HUES64 (cell line): Measurements from ENCODE around the gene SNRNP40.
A peak's percentile ranks its signal among the peaks of the same experiment; 100 is the strongest.

Experiments
- H3K27ac ChIP-seq: 2 replicates; pipeline ENCODE4 v1.7.0; 2013; ENCODE audit warnings: low read depth, low read length, inconsistent platforms
- H3K27me3 ChIP-seq: 2 replicates; pipeline ENCODE4 v1.6.1; 2013; ENCODE audit warnings: mild to moderate bottlenecking, low read length; ENCODE audit not compliant: insufficient read depth
- H3K36me3 ChIP-seq: 2 replicates; pipeline ENCODE4 v1.6.1; 2013; ENCODE audit warnings: mild to moderate bottlenecking, low read length; ENCODE audit not compliant: insufficient read depth
- H3K4me1 ChIP-seq: 2 replicates; pipeline ENCODE4 v1.6.1; 2013; ENCODE audit warnings: mild to moderate bottlenecking, low read length, moderate library complexity; ENCODE audit not compliant: insufficient read depth
- H3K4me3 ChIP-seq: 2 replicates; pipeline ENCODE4 v1.5.1; 2013; ENCODE audit warnings: mild to moderate bottlenecking, low read length, moderate library complexity
- H3K9ac ChIP-seq: 2 replicates; pipeline ENCODE4 v1.6.1; 2013; ENCODE audit warnings: mild to moderate bottlenecking, low read depth, low read length
- H3K9me3 ChIP-seq: 2 replicates; pipeline ENCODE4 v1.6.1; 2013; ENCODE audit warnings: low read depth, low read length; ENCODE audit not compliant: insufficient read depth
- WGBS: fragments of 150-250, 120-280 bp; methylation state at CpG from one replicate; pipeline ENCODE4 v1.1.7; 2013; ENCODE audit warnings: missing lambda C conversion rate; 5-methylcytosine and 5-hydroxymethylcytosine counted together

The SNRNP40 gene

GRCh38 chr1:31228986-31229385 is 67.6 kb downstream of the SNRNP40 start:
- no peak overlapping the region for H3K9ac ChIP-seq
- H3K4me3 ChIP-seq, result no peak overlapping the region
- no peak overlapping the region for H3K27ac ChIP-seq
- no peaks in the 10 kb centered on the region for H3K9me3 ChIP-seq
- H3K36me3 ChIP-seq, result no peaks in the 10 kb centered on the region
- no peaks in the 10 kb centered on the region for H3K4me1 ChIP-seq
- no peaks in the 10 kb centered on the region for H3K27me3 ChIP-seq

GRCh38 chr1:31227891-31228568 is 68.6 kb downstream of the SNRNP40 start:
- no peaks in the 10 kb centered on the region for H3K9me3 ChIP-seq
- H3K36me3 ChIP-seq, result no peaks in the 10 kb centered on the region
- WGBS, result 86% methylated on average over 5 of the region's 5 CpGs
- H3K27me3 ChIP-seq, result no peaks in the 10 kb centered on the region
- no peak overlapping the region for H3K27ac ChIP-seq
- H3K4me3 ChIP-seq, result no peak overlapping the region
- H3K4me1 ChIP-seq, result no peaks in the 10 kb centered on the region
- H3K9ac ChIP-seq, result no peak overlapping the region

- Histone ChIP-seq H3K9ac (no peak overlapping the region), H3K27me3 (no peaks in the 10 kb centered on the region), H3K27ac (no peak overlapping the region), H3K9me3 (no peaks in the 10 kb centered on the region), H3K4me3 (no peak overlapping the region), H3K36me3 (no peaks in the 10 kb centered on the region), H3K4me1 (no peaks in the 10 kb centered on the region)
- 96% methylated on average over 9 of the region's 9 CpGs for WGBS
Observed at GRCh38 chr1:31224068-31224467, 72.5 kb downstream of the SNRNP40 start.

GRCh38 chr1:31222176-31222575 is 74.4 kb downstream of the SNRNP40 start:
- no peaks in the 10 kb centered on the region for H3K4me1 ChIP-seq
- H3K36me3 ChIP-seq, result no peaks in the 10 kb centered on the region
- 83% methylated on average over 3 of the region's 3 CpGs for WGBS
- no peak overlapping the region for H3K9ac ChIP-seq
- H3K4me3 ChIP-seq, result no peak overlapping the region
- H3K27me3 ChIP-seq, result no peaks in the 10 kb centered on the region
- no peaks in the 10 kb centered on the region for H3K9me3 ChIP-seq
- no peak overlapping the region for H3K27ac ChIP-seq

- WGBS, result 93% methylated on average over 6 of the region's 6 CpGs
- no peaks in the 10 kb centered on the region for H3K36me3 ChIP-seq
- H3K27ac ChIP-seq, result no peak overlapping the region
- H3K4me3 ChIP-seq, result no peak overlapping the region
- H3K4me1 ChIP-seq, result peaks cover 4% of the 10 kb centered on the region; the same call in 1 of the 2 replicates
- no peaks in the 10 kb centered on the region for H3K9me3 ChIP-seq
- H3K27me3 ChIP-seq, result no peaks in the 10 kb centered on the region
- no peak overlapping the region for H3K9ac ChIP-seq
Observed at GRCh38 chr1:31221072-31221471, 75.5 kb downstream of the SNRNP40 start.

GRCh38 chr1:31219489-31219888 is 77.1 kb downstream of the SNRNP40 start:
- H3K9me3 ChIP-seq, result no peaks in the 10 kb centered on the region
- no peak overlapping the region for H3K27ac ChIP-seq
- no peaks in the 10 kb centered on the region for H3K27me3 ChIP-seq
- H3K9ac ChIP-seq, result no peak overlapping the region
- H3K4me3 ChIP-seq, result no peak overlapping the region
- whole genome bisulfite sequencing, result 92% methylated on average over 6 of the region's 6 CpGs
- H3K4me1 ChIP-seq, result peaks cover 8% of the 10 kb centered on the region; the same call in 1 of the 2 replicates
- no peaks in the 10 kb centered on the region for H3K36me3 ChIP-seq

GRCh38 chr1:31218705-31219104 is 77.9 kb downstream of the SNRNP40 start:
- no peaks in the 10 kb centered on the region for H3K27me3 ChIP-seq
- 0 out of 2 replicates have a peak overlapping the region, but pooled peaks have one; percentile 20 for H3K9ac ChIP-seq
- no peaks in the 10 kb centered on the region for H3K36me3 ChIP-seq
- H3K4me1 ChIP-seq, result peaks cover 8% of the 10 kb centered on the region; the same call in 1 of the 2 replicates
- H3K9me3 ChIP-seq, result no peaks in the 10 kb centered on the region
- 91% methylated on average over 8 of the region's 8 CpGs for WGBS
- H3K4me3 ChIP-seq, result no peak overlapping the region
- no peak overlapping the region for H3K27ac ChIP-seq

- Histone ChIP-seq H3K4me1 (peaks cover 8% of the 10 kb centered on the region; the same call in 1 of the 2 replicates), H3K4me3 (no peak overlapping the region), H3K9ac (no peak overlapping the region), H3K27ac (no peak overlapping the region), H3K9me3 (no peaks in the 10 kb centered on the region), H3K36me3 (no peaks in the 10 kb centered on the region), H3K27me3 (no peaks in the 10 kb centered on the region)
- WGBS, result 42% methylated on average over 10 of the region's 10 CpGs
Observed at GRCh38 chr1:31216016-31216415, 80.6 kb downstream of the SNRNP40 start.

- Histone ChIP-seq H3K9ac (no peak overlapping the region), H3K27ac (no peak overlapping the region), H3K27me3 (no peaks in the 10 kb centered on the region), H3K4me1 (peaks cover 8% of the 10 kb centered on the region; the same call in 1 of the 2 replicates), H3K36me3 (no peaks in the 10 kb centered on the region), H3K9me3 (no peaks in the 10 kb centered on the region), H3K4me3 (no peak overlapping the region)
- whole genome bisulfite sequencing, result 79% methylated on average over 11 of the region's 11 CpGs
Observed at GRCh38 chr1:31215065-31215570, 81.5 kb downstream of the SNRNP40 start.

- H3K9ac ChIP-seq, result no peak overlapping the region
- no peaks in the 10 kb centered on the region for H3K9me3 ChIP-seq
- WGBS, result 59% methylated on average over 12 of the region's 12 CpGs
- H3K27ac ChIP-seq, result no peak overlapping the region
- H3K36me3 ChIP-seq, result no peaks in the 10 kb centered on the region
- H3K4me1 ChIP-seq, result peaks cover 8% of the 10 kb centered on the region; the same call in 1 of the 2 replicates
- no peak overlapping the region for H3K4me3 ChIP-seq
- no peaks in the 10 kb centered on the region for H3K27me3 ChIP-seq
Observed at GRCh38 chr1:31214316-31215064, 82.1 kb downstream of the SNRNP40 start.
